CD4-positive, alpha-beta T cell treated with Interleukin-10 for 1 hour (primary cell): ENCODE results near the gene CEP95.
"Not testable (repeated sequence)": the region's sequence is repeated elsewhere in the genome, so short reads cannot be mapped to it uniquely, and the experiment has no call there.

ENCODE experiments used
- DNase-seq: peaks from one replicate; pipeline ENCODE4 v3.0.0-alpha.2; 2020

Gene CEP95

GRCh38 chr17:64506576-64507412, at the start of gene CEP95:
CEP95 (plus strand) TSS chr17:64506977; CDS start chr17:64507098, 121 bp downstream.
- DNase-seq = no peak

- no peak for DNase-seq
Observed at GRCh38 chr17:64457156-64457555, 49.6 kb upstream of the CEP95 start.

GRCh38 chr17:64458756-64459155, 48.0 kb upstream of the CEP95 start:
- no peak for DNase-seq

GRCh38 chr17:64459284-64459747, 47.5 kb upstream of the CEP95 start:
- no peak for DNase-seq

GRCh38 chr17:64459818-64460217, 47.0 kb upstream of the CEP95 start:
- not testable (repeated sequence) for DNase-seq

GRCh38 chr17:64460955-64461354, 45.8 kb upstream of the CEP95 start:
- no peak for DNase-seq

- DNase-seq = no peak
Observed at GRCh38 chr17:64461788-64462187, 45.0 kb upstream of the CEP95 start.

GRCh38 chr17:64466019-64466735, 40.6 kb upstream of the CEP95 start:
- no peak for DNase-seq

- DNase-seq = not testable (repeated sequence)
Observed at GRCh38 chr17:64466834-64467233, 39.9 kb upstream of the CEP95 start.

- no peak for DNase-seq
Observed at GRCh38 chr17:64470625-64471024, 36.2 kb upstream of the CEP95 start.

GRCh38 chr17:64471440-64471839, 35.3 kb upstream of the CEP95 start:
- DNase-seq = no peak

- DNase-seq = no peak
Observed at GRCh38 chr17:64472564-64472963, 34.2 kb upstream of the CEP95 start.

- DNase-seq = no peak
Observed at GRCh38 chr17:64477849-64478248, 28.9 kb upstream of the CEP95 start.

- DNase-seq = no peak
Observed at GRCh38 chr17:64480951-64481350, 25.8 kb upstream of the CEP95 start.

GRCh38 chr17:64484380-64484779, 22.4 kb upstream of the CEP95 start:
- DNase-seq = no peak

GRCh38 chr17:64488301-64488700, 18.5 kb upstream of the CEP95 start:
- DNase-seq = no peak

- DNase-seq = peak; percentile 69
Observed at GRCh38 chr17:64491034-64491860, 15.5 kb upstream of the CEP95 start.

GRCh38 chr17:64491994-64492393, 14.8 kb upstream of the CEP95 start:
- DNase-seq = no peak

GRCh38 chr17:64492481-64493109, 14.2 kb upstream of the CEP95 start:
- peak; percentile 79 for DNase-seq

- no peak for DNase-seq
Observed at GRCh38 chr17:64494121-64494520, 12.7 kb upstream of the CEP95 start.

GRCh38 chr17:64495300-64495699, 11.5 kb upstream of the CEP95 start:
- DNase-seq = not testable (repeated sequence)

- no peak for DNase-seq
Observed at GRCh38 chr17:64496348-64496785, 10.4 kb upstream of the CEP95 start.
